Endothelial cell (in vitro differentiated cells): Measurements from ENCODE around the gene IFFO2. TPM values are rescaled to one million over a fixed set of nuclear protein-coding genes. Genes with fewer than 3 reads are reported as not detected.

Source experiments
- DNase-seq: peaks from one replicate; pipeline ENCODE4 v3.0.0; 2021; ENCODE audit warnings: low spot score
- H3K27ac Mint-ChIP-seq: one replicate; pipeline ENCODE4 v1.8.0; 2021; ENCODE audit warnings: mixed read lengths, inconsistent platforms; ENCODE audit not compliant: unreplicated experiment
- H3K27me3 Mint-ChIP-seq: one replicate; pipeline ENCODE4 v1.8.0; 2021; ENCODE audit warnings: mild to moderate bottlenecking, moderate library complexity, mixed read lengths, inconsistent platforms; ENCODE audit not compliant: unreplicated experiment
- H3K36me3 Mint-ChIP-seq: one replicate; pipeline ENCODE4 v1.8.0; 2021; ENCODE audit warnings: mild to moderate bottlenecking, low read depth, mixed read lengths, inconsistent platforms; ENCODE audit not compliant: unreplicated experiment
- H3K4me1 Mint-ChIP-seq: one replicate; pipeline ENCODE4 v1.8.0; 2021; ENCODE audit warnings: mild to moderate bottlenecking, mixed read lengths, inconsistent platforms; ENCODE audit not compliant: unreplicated experiment
- H3K4me3 Mint-ChIP-seq: one replicate; pipeline ENCODE4 v1.8.0; 2021; ENCODE audit warnings: mild to moderate bottlenecking, mixed read lengths, inconsistent platforms; ENCODE audit not compliant: unreplicated experiment
- H3K9me3 Mint-ChIP-seq: one replicate; pipeline ENCODE4 v1.8.0; 2021; ENCODE audit warnings: mixed read lengths, inconsistent platforms; ENCODE audit not compliant: unreplicated experiment
- total RNA-seq: library from RNA; stranded (reverse); fragmentation: NEBNext Ultra II Directional; extraction: Animal tissue kit (Norgen Biotek cat#: 25700); gene quantifications from one replicate; pipeline ENCODE4 v1.2.1, GENCODE V29; 2021; ENCODE audit not compliant: unreplicated experiment
- TF ChIP-seq, protein P1 (sequence below): fragments of 200-600 bp; sonication (generic); IDR thresholded peaks from one replicate; pipeline ENCODE4 v1.5.0; 2021; ENCODE audit warnings: antibody characterized with exemption; ENCODE audit not compliant: unreplicated experiment

IFFO2 gene
- total RNA-seq, 1 donor from 2014 or later = 16.7 TPM

DNA sequence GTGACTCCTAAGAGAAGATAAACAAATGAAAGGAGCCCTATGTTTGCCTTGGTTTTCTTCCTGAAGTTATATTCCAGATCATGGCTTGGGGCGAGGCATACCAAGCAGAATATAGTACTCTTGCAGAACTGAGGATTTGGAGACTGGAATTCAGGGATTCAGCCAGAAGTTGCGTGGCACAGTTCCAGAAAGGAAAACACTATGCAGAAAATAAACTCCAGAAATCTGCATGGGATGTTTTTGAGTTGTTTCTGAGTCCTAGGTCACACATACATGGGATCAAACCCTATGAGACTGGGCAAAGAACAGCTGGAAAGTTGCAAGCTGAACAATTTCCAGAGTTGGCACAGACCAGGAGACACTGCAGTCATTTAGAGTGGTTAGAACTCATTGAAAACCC lies 42.9 kb upstream of the IFFO2 start:
- Mint-ChIP-seq H3K27me3 (no peaks in the 10 kb centered on the region), H3K36me3 (no peaks in the 10 kb centered on the region), H3K9me3 (peaks cover 6% of the 10 kb centered on the region), H3K27ac (no peak overlapping the region), H3K4me3 (no peak overlapping the region), H3K4me1 (no peaks in the 10 kb centered on the region)
- TF ChIP-seq, protein P1, sequence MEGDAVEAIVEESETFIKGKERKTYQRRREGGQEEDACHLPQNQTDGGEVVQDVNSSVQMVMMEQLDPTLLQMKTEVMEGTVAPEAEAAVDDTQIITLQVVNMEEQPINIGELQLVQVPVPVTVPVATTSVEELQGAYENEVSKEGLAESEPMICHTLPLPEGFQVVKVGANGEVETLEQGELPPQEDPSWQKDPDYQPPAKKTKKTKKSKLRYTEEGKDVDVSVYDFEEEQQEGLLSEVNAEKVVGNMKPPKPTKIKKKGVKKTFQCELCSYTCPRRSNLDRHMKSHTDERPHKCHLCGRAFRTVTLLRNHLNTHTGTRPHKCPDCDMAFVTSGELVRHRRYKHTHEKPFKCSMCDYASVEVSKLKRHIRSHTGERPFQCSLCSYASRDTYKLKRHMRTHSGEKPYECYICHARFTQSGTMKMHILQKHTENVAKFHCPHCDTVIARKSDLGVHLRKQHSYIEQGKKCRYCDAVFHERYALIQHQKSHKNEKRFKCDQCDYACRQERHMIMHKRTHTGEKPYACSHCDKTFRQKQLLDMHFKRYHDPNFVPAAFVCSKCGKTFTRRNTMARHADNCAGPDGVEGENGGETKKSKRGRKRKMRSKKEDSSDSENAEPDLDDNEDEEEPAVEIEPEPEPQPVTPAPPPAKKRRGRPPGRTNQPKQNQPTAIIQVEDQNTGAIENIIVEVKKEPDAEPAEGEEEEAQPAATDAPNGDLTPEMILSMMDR = no peak
- no peak for DNase-seq

DNA sequence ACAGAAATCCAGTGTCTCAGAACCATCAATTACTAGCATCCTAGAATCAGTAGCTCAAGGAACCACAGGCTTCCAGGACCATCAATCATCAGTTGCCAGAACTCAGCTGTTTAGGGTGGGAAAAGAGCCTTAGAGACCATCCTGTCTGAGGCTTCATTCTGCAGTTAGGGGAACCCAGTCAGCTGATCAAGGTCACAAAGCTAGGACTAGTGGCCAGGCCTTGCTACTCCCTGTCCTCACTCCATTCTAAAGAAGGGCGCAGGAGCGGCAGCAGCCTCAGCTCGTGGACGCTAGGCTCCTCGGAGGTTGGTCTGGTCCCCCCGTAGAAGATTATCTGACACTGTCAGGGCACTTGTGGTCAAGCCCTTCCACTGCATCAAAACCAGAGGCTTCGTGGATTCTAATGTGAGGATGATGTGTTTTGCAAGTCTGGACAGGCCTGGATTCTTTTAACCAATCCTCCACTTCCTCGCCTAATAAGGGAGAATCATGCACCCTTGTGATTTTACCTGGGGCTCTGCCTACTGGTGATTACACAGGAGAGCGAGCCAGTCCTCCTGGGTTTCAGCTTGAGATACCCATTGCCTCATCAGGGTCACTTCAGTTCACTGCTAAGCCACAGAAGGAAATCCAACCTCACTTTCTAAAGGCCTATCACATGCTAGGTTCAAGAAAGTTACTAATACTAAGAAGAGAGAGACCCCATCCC lies 41.7 kb upstream of the IFFO2 start:
- H3K4me1 Mint-ChIP-seq = peaks cover 3% of the 10 kb centered on the region
- no peak overlapping the region for H3K27ac Mint-ChIP-seq
- TF ChIP-seq, protein P1 = no peak
- H3K4me3 Mint-ChIP-seq = no peak overlapping the region
- no peaks in the 10 kb centered on the region for H3K36me3 Mint-ChIP-seq
- no peaks in the 10 kb centered on the region for H3K27me3 Mint-ChIP-seq
- no peak for DNase-seq
- H3K9me3 Mint-ChIP-seq = peaks cover 6% of the 10 kb centered on the region

DNA sequence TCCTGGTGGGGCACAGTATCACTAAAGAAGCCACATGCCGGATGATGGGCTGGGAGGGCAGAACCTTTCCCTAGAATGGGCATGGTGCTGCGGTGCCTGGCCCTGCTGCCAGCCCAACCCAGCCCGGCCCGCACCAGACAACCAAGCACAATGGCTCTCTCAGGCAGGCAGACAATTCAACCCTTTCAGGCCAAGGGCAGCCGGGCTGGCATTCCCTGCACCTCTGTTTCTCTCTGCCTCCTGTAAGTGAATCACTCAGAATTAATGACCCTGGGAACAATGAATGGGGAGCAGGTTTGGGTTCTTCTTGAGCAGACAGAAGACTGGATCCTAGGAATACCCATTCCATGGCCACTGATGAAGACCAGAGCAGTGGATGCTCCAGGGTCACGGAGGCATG lies 41.0 kb upstream of the IFFO2 start:
- Mint-ChIP-seq H3K4me3 (no peak overlapping the region), H3K27ac (no peak overlapping the region), H3K36me3 (no peaks in the 10 kb centered on the region), H3K4me1 (peaks cover 3% of the 10 kb centered on the region), H3K9me3 (peaks cover 6% of the 10 kb centered on the region), H3K27me3 (no peaks in the 10 kb centered on the region)
- DNase-seq = no peak
- TF ChIP-seq, protein P1 = no peak

DNA sequence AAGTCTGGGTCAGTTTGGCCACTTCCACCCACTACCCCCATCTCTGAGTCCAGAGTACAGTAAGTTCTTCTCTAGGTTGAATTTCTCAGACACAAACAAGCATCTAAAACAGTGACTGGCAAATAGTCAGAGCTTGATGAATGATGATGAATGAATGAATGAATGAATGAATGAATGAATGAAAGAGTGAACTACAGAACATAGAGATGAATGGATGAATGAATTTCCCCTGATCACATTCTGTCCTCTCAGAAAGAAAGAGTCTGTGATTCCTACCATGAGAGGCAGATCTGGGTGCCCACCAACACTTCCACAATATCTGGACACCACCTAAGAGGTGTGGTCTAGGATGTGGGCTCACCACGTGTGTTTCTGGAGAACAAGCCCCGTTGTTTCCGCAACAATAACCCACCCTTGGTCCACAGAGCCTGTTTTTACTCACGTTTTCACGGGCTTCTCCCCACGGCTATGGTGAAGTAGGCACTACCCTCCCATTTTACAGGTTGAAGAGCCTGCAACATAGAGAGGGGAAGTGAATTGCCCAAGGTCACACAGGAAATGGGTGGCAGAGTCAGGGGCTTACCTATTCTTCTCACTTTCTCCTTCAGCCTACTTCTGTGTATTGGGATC lies 40.2 kb upstream of the IFFO2 start:
- H3K36me3 Mint-ChIP-seq = no peaks in the 10 kb centered on the region
- peaks cover 3% of the 10 kb centered on the region for H3K4me1 Mint-ChIP-seq
- peaks cover 6% of the 10 kb centered on the region for H3K9me3 Mint-ChIP-seq
- no peak overlapping the region for H3K27ac Mint-ChIP-seq
- TF ChIP-seq, protein P1 = no peak
- DNase-seq = no peak
- H3K27me3 Mint-ChIP-seq = no peaks in the 10 kb centered on the region
- H3K4me3 Mint-ChIP-seq = no peak overlapping the region

DNA sequence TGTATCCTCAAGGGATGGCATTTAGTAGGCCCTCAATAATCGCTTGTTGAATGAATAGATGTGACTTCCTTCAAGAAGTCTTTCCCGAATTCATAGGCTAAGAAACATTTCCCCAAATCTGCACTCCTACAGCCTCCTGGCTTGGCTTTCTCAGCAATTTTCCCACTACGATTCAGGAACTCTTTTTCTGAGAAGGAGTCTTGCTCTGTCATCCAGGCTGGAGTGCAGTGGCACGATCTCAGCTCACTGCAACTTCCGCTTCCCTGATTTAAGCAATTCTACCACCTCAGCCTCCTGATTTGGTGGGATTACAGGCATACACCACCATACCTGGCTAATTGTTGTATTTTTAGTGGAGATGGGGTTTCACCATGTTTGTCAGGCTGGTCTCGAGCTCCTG lies 37.9 kb upstream of the IFFO2 start:
- DNase-seq = no peak
- Mint-ChIP-seq H3K27ac (no peak overlapping the region), H3K9me3 (no peaks in the 10 kb centered on the region), H3K4me1 (peaks cover 3% of the 10 kb centered on the region), H3K4me3 (no peak overlapping the region), H3K27me3 (no peaks in the 10 kb centered on the region), H3K36me3 (no peaks in the 10 kb centered on the region)
- TF ChIP-seq, protein P1 = no peak
